NOMO-1 treated with dmso at 0.1 percent for 144 hours (cell line): ENCODE measurements around the gene PLA2G12A.
A peak's percentile ranks its signal among the peaks of the same experiment; 100 is the strongest.

Experiments
- DNase-seq: peaks from one replicate; lab custom pipeline; 2025; ENCODE audit not compliant: unreplicated experiment; lab: John Stamatoyannopoulos, UW

PLA2G12A gene

DNA sequence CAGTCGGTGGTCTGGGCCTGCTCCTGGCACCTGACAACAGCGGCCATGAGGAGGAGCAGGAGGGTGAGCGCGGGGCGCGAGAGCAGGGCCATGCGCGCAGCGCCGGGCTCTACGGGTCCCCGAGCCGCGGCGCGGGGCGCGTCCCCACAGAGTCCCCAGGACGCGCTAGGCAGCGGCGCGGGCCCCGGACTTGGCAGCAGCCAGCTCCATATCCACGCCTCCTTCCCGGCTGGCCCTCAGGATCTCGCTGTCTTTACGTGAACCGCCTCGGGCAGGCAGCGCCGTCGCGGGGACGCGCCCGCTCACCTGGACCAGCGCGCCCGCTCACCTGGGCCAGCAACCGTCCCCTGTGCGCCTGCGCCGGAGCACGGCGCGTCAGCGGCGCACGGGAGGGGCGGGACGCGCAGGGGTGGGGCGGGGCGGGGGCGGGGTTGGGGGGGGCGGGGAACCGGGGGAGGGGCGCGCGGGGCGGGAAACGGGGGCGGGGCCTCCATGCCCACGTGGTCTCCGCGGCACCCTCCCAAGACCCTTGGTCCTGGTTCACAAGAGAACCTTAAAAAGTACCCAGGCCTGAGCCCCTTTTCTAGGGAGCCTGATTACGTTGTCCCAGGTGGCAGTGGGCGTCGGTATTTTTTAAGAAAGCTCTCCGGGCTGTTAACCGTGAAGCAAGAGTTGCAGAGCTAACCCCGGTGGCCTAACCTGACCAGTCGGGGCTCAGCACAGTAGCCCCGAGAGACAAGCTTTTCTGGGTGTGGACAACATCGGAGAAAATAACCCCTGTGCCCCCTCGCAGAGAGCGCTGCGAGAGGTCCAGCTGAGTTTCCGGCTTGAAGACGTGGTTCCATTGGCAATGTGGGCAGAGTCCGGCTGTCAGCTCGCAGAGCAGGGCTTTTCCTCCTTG is at the start of gene PLA2G12A:
Gene PLA2G12A, minus strand, starts transcription at position 353 of the 901 bp plus-strand sequence. Its CDS starts 261 bp downstream, at position 92.
- peak; percentile 37 for DNase-seq

DNA sequence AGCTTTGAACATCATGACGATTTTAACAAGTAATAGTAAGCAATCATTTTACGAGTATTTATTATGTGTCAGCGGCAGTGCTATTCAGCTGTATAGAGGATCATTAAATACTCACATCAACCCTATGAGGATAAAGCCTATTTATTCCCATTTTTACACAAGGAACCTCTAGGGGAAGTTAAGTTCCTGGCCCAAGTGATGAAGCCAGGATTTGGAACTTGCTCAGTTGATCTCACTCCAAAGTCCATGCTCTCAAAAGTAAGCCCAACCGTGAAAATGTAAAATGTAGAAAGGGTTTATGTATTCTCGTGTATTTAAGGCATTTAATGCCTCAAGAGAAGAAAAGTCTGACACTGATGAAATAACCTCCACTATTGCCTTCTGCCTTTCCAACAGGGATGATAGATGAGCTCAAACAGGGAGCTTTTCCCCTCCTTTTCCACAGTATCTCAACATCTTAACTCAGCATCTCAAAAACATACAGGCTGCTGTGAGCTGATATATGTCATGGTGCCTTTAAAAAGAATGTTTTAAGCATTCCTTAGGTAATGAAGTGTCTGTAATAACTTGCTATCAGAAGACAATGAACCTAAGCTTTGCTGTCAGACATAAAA is 35.0 kb upstream of the PLA2G12A start:
- DNase-seq = no peak

DNA sequence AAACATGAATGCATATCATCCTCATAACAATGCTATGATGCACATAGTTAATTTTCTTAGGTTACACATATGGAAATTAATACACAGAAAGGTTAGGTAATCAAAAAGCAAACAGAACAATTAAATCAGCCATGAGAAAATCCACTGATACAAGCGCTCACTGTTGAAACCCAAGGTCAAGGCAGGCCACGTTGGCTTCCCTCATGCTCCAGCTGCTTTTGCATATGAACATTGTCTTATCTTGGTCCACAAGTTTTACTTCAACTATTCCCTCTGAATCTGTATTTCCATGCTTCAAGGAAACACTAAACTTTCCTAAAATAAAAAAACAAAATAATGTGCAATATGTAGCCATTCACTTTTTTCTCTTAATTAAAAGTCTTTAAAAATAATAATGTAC is 34.5 kb upstream of the PLA2G12A start:
- DNase-seq = no peak

DNA sequence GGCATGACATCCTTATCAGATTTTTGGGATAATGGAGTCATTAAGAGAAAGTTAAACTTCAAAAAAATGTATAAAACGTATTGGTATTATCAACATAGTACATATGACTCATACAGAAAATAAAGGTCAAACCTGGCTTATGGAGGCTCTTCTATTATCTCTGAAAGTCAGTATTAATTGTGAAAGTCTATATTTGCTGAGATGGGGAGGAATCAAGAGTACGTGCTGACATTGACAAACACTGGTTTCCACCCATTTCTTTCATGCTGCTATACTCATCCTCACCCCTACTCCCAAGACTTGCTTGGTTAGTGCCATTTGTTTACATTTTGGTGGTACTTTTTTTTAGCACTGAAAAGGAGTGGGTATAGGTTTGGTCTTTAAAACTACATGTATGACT is 30.8 kb upstream of the PLA2G12A start:
- DNase-seq = no peak

DNA sequence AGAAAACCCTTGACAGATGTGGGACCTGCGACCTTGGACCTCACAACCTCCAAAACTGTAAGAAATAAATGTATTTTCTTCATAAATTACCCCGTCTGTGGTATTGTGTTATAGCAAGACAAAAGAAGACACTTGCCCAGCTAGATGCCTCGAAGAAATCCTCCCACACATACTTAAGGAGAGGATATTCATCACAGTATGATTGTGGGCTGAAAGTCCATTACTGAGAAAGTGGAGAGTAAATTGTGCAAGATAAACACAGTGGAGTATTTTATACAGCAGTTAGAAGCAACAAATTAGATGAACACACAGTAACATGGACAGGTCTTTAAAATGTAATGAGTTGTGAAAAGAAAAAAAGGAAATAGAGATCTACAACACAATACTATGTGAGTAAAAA is 25.8 kb upstream of the PLA2G12A start:
- no peak for DNase-seq

DNA sequence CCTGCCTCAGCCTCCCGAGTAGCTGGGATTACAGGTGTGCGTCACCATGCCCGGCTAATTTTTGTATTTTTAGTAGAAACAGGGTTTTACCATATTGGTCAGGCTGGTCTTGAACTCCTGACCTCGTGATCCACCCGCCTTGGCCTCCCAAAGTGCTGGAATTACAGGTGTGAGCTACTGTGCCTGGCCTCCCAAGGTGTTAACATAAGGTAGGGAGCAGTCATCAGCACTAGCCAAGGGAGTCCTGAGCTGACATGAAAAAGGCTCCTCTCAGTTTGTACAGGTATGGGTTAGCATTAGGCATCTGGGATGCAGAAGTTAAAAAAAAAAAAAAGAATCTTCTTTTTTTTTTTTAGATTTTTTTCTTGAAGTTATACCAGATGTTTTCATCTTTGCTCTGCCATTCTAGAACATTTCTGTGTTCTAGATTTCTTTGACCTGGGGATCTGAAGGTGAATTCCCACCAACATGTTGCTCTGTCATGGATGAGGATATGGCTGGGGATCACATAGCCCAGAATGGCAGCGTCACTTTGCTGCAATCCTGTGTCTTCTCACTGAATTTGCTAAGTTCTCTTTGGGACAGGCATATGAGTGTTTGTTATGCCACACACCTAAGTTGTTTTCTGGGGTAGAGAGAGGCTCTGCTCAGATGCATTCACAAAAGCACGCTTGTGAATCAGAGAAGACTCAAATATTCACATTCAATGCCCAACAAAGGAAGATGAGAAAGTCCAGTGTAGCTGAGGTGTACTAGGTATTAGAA is 24.4 kb upstream of the PLA2G12A start:
- DNase-seq = no peak

DNA sequence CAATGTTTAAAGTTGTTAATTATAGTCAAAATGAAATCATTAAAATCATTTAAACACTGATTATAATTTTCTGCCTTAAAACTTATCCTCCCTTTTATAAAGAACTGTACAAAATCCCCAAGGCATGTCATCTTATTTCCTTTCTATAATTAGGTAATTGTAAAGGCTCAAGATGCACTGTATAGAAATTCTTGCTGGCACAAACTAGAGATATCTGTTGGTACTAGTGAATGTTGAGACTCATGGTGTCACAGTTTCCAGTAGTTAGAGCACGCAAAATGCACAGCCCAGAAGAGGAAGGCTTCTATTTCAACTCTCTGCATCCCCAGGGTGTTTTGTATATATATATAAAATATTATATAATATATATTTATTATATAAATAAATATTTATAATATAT is 22.7 kb upstream of the PLA2G12A start:
- DNase-seq = no peak

DNA sequence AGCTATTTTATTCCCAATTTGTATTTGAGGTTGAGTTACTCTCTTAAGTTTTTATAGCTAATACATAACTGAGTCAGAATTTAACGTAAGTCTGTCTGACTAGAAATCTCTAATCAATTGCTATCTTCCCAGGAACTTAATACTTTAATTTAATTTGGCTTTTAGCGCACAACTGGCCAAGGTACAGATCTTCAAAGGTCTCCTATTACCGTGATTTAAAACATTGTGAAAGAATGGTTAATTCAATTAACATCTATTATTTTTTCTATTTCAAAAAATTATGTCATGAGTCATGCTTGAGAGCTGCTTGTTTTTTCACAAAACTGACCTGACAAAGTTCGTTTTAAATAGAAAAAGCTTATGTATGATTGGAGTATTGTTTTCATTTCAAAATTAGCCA is 22.0 kb upstream of the PLA2G12A start:
- DNase-seq = no peak

DNA sequence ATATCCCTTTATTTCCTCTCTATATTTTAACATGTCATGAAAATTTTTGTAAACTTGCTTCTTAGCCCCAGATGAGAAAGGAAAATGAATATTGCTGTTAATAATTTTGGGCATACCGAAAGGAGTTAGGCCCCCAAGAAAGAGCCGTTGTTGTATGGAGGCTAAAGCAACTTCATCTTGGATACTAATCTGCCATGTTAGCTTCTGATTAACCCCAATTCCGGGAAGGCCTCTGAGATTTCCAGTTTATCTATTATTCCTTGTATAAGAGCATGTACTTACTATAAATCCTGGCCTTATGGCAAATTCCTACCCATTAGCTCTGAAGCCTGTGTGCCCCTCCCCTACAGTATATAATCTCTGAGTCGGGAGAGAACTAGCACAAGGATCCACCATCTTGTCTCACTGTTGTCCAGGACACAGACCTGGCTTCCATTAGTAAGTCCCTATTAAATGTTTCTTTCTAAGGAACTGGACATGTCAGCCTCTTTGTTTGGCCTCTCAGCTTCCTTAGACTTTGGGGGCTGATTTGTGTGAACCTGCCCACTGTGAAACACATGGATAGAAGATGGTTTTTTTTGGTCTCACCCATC is 20.9 kb upstream of the PLA2G12A start:
- DNase-seq = no peak

DNA sequence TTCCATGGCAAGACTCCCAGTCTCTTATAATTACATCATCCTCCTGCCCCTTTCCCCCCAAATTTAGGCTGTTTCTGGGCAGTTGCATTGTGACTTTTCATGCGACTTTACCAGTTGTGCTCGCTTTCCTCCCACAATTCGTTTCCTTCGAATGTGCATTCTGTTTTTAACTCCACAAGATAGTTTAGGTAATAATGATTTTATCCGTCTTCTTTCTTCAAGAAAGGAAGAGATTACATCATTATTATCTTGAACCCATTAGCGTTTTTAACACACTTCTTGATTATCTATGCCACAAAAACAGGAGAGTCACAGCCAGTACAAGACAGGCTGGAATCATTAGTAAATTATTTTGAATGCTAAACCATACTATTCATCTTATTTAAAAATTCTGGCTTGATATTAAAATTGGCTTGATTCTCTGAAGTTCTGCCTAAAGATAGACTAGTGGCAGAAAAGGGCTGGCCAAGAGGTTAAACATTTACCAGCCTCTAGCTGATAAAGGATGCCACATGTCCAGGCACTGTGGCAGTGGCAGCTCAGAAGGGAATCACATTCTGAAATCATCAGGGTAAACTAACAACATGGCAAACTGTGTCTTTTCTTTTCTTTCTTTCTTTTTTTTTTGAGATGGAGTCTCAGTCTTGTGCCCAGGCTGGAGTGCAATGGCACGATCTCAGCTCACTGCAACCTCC is 19.7 kb upstream of the PLA2G12A start:
- no peak for DNase-seq

DNA sequence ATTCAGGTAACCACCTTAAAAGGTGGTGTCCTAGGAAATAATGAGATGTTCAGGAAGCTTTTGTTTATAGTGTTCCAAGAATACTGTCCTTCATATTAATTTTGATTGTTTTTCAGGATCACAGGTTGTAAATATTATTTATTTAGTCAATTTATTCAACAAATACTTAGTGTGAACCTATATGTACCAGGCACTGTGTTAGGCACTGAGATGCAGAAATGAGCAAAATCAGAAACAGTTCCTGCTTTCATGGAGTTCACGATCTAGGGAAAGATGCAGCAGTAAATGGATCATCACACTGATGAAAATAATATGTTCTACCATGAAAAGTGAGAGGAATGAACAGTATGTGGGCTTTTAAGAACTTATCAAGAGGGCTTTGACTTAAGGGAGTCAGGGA is 18.2 kb upstream of the PLA2G12A start:
- DNase-seq = no peak

DNA sequence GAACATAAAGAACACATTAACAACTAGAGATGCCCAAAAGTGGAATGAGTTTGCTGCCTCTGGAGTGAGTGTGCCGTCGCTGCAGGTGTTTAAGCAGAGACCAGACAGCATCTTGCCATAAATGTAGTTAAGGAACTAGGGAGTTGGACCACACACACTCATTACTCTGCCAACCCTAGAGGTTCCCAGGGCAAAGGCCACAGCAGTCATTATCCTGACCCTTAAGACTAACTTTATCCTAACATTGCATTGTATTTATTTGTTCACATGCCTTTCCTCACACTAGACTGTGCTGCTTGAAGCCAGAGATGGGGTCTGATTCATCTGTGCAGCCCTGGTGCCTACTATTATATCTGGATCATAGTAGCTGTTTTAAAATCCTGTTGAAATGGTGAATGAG is 16.9 kb upstream of the PLA2G12A start:
- DNase-seq = no peak

DNA sequence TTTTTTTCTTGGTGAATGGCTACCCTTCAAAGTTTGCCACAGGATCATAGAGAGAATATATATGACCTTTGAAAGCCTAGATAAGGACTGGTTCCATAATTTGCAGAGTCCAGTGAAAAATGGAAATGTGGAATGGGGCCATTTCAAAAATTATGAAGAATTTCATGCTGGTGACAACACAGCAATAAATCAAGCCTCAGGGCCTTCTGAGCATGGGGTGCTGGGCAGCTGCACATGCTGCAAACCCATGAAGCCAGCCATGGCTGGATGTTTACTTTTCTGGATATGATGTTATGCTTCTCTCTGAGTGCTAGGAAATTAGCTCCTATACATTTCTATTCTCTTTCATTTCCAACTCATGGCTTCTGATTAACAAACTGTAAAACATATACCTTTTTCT is 16.0 kb upstream of the PLA2G12A start:
- DNase-seq = no peak

DNA sequence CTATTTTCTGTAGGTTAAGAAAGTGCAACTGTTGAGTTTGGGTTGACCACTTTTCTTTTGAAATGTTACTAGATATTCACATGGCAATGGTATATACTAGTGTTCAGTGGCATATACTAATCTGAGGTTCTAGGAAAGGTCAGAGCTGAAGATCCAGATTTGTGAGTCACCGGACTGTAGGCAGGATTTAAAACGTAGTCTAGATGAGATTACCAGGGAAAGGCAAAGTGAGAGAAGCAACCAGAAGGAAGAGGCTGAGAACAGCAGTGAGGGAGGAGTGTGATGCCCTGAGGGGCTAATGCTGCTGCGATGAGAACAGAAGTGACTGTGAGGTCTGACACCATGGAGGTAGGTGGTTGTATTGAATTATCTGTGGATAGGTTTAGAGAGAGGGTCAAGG is 9.7 kb upstream of the PLA2G12A start:
- no peak for DNase-seq

DNA sequence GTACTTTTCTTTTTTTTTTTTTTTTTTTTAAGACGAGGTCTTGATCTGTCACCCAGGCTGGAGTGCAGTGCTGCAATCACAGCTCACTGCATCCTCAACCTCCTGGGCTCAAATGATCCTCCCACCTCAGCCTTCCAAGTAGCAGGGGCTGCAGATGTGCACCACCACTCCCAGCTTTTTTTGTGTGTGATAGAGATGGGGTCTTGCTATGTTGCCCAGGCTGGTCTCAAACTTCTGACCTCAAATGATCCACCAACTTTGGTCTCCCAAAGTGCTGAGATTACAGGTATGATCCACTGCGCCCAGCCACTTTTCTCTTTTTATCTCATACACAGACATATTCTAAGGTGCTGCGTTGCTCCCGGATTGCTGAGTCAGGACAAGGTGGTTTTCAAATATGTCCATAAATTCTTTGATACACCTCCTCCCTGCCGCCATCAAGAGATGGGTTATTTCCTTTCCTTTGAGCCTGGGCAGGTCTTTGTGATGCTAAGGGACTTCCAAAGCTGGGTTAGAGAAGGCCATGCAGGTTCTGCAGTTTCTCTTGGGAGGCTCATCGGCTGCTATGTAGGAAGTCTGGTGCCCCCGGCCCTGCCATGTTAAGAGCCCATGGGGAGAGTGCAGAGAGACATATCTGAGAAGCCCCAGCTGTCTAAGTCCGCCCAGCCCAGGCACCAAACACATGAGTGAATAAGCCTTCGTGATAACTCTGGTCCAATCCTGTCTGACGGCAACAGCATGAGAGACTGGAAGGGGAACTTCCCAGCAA is 8.4 kb upstream of the PLA2G12A start:
- no peak for DNase-seq

DNA sequence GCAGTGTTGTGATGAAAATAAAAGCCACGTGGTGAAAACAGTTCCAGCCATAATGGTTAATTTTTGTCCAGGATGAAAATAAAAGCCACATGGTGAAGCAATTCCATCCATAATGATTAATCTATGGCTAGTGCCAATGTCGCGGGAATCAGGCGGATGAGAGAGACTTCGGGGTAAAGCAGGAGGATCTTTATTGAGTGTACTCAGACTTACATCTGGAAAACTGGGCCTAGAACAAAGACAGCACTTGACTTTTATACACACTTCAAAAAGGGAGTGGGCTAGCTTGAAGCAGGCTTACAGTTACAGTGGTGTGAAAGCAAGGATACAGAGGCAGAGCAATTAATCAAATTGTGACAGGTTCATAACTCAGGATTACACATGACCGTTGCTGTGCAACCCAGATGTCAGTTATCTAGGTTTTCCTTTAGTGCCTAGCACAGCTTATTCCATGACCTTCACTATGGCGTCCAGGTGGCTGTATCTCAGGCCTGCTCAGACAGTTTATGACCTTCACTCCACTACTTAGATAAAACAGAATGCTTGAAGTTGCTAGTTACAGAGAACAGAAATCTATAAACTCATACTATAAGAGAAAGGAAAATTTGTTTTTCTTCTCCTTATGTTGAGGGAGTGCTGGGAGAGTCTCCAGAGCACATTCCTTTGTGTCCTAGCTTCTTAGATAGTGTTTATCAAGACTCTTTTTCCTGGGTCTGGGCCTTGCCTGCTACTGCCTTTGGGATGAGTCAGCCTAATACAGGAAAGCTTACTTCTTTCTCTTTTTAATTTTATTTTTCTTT is 5.9 kb upstream of the PLA2G12A start:
- no peak for DNase-seq

DNA sequence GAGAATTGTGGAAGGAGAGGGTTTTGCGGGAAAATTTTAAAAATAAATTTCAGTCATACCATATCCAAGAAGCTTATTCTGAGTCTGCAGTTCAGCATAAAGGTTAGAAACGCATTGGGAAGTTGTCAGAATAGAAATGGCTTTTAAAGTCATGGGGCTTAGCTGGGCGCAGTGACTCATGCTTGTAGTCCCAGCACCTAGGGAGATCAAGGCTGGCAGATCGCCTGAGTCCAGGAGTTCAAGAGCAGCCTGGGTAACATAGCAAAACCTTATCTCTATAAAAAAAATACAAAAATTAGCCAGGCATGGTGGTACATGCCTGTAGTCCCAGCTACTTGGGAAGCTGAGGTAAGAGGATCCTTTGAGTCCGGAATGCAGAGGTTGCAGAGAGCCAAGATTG is 3.9 kb upstream of the PLA2G12A start:
- no peak for DNase-seq

DNA sequence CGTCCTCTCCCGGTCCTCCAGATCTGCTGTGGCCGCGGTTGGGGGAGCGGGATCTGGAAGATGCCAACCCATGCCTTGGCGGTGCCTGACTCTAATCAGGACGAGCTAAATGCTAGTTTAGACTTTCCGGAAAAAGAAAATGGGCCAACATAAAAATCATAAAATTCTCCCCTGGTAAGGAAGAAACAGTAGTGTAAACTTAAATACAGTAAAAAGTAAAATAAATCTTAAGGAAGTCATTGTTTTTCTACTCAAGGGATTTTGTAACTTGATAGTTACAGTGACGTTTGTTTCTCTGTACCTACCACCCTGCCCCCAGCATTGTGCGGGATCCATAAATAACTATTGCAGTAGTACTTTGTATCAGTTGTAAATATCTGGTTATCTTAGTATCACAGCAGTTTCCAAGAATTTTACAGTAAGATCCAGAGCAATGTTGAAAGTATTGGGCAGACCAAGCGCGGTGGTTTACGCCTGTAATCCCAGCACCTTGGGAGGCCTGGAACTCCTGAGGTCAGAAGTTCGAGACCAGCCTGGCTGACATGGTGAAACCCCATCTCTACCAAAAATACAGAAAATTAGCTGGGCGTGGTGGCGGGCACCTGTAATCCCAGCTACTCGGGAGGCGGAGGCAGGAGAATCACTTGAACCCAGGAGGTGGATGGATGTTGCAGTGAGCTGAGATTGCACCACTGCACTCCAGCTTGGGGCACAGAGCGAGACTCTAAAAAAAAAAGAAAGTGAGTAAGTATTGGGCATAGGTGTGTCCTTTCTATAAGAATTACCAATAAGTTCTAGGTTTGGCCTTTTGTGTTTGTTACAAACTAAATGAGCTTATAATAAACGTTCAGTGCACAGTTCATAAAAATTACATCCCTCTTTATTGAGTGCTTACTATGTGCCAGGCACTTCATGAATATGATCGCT is 1.0 kb upstream of the PLA2G12A start:
- no peak for DNase-seq
